Vagina (tissue), 2 donors: ENCODE results near the gene CPLX1. TPM values are rescaled to one million over a fixed set of nuclear protein-coding genes. Genes with fewer than 3 reads are reported as not detected.

Experiments
- DNase-seq, 2 donors: peaks; one replicate each; pipeline ENCODE4 v3.0.0-alpha.2; 2017; ENCODE audit errors: extremely low spot score in 2 of 2
- H3K27ac ChIP-seq: fragments of 200-600 bp; sonication (generic); one replicate; pipeline ENCODE4 v1.5.1; 2019
- H3K27me3 ChIP-seq: fragments of 200-600 bp; sonication (generic); one replicate; pipeline ENCODE4 v1.5.1; 2019
- H3K36me3 ChIP-seq, 2 donors: fragments of 200-600 bp; sonication (generic); one replicate each; pipeline ENCODE4 v1.5.1; 2017 to 2019
- H3K4me1 ChIP-seq: fragments of 200-600 bp; sonication (generic); one replicate; pipeline ENCODE4 v1.5.1; 2019
- H3K4me3 ChIP-seq, 2 donors: fragments of 200-600 bp; sonication (generic); 1 replicate in 1 of 2; 2 replicates in 1 of 2; pipeline ENCODE4 v1.5.1; 2016 to 2019
- H3K9me3 ChIP-seq: fragments of 200-600 bp; sonication (generic); one replicate; pipeline ENCODE4 v1.5.1; 2019
- POLR2A ChIP-seq, 2 donors: fragments of 450-650 bp; IDR thresholded peaks; one replicate each; pipeline ENCODE4 v1.6.1; 2017; ENCODE audit warnings: antibody characterized with exemption in 2 of 2, mild to moderate bottlenecking in 2 of 2, moderate library complexity in 2 of 2
- POLR2AphosphoS5 ChIP-seq, 2 donors: sonication (generic); formaldehyde crosslinking; IDR thresholded peaks; one replicate each; pipeline ENCODE4 v1.9.0; 2017; ENCODE audit warnings: antibody characterized with exemption in 2 of 2, mild to moderate bottlenecking in 2 of 2, low read depth in 1 of 2; ENCODE audit not compliant: insufficient read depth in 1 of 2
- intact Hi-C: fragments of 100-400 bp; cut with DNase I; formaldehyde crosslinking; loops from one replicate; pipeline ENCODE4 v1.15.1; 2023
- total RNA-seq: library from RNA; depleted of rRNA; stranded (reverse); fragments of >200 nt; gene quantifications from one replicate; pipeline ENCODE4 v1.2.3, GENCODE V29; 2016
- TF ChIP-seq, protein P1 (sequence below), 3 experiments: fragments of 450-650 bp in 2 of 3; fragments of 200-600 bp in 1 of 3; sonication (generic) in 1 of 3; IDR thresholded peaks; one replicate each; pipeline ENCODE4 v1.5.1; 2017 to 2019; ENCODE audit warnings: antibody characterized with exemption in 3 of 3, mild to moderate bottlenecking in 2 of 3, moderate library complexity in 2 of 3

Gene CPLX1
- total RNA-seq, 1 donor from 2014 or later = 0.98 TPM

DNA sequence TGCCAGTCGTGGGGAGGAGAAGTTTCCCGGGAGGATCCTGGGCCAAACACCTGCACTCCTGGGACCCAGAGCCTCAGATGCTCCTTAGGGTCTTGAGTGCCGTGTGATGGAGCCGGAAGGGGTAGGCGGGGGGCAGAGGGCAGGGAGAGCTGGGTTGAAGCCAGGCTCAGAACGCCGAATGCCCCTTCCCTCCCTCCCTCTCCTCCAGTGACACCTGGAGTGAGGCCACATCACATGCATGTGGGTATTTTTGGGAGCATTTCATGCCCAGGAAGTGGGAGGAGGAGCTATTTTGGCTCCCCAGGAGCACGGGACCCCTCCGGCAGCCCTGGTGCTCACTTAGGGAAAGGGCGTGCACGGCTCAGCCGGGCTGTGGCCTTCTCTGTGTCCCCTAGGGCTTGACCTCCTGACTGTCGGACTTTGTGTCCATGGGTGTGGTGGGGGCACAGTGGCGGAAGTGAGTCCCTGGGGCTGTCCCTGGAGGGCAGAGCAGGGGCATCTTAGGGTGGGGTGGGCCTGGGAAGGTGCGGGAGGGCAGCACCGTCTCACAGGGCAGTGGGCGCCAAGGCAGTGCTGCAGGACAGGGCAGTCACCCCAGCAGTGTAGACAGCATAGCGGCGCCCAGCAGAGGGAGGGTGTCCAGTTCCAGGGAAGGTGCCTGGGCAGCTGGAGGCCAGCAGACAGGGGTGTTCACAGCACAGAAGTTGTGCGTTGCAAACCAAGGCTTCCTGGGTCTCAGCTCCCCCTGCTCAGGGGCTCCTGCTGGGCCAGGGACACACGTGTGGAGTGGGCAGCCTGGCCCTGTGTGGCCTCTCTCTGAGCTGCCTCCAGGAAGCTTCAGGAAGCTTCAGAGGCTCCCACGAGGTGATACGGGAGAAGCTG, 4.9 kb upstream of the CPLX1 start:
- no peak overlapping the region for H3K4me3 ChIP-seq
- no peaks in the 10 kb centered on the region for H3K36me3 ChIP-seq
- no peaks in the 10 kb centered on the region for H3K9me3 ChIP-seq
- intact Hi-C loops = no loop called here
- peaks cover 5% of the 10 kb centered on the region for H3K4me1 ChIP-seq
- H3K27ac ChIP-seq = no peak overlapping the region
- H3K27me3 ChIP-seq = peaks cover 8% of the 10 kb centered on the region
- TF ChIP-seq, protein P1, sequence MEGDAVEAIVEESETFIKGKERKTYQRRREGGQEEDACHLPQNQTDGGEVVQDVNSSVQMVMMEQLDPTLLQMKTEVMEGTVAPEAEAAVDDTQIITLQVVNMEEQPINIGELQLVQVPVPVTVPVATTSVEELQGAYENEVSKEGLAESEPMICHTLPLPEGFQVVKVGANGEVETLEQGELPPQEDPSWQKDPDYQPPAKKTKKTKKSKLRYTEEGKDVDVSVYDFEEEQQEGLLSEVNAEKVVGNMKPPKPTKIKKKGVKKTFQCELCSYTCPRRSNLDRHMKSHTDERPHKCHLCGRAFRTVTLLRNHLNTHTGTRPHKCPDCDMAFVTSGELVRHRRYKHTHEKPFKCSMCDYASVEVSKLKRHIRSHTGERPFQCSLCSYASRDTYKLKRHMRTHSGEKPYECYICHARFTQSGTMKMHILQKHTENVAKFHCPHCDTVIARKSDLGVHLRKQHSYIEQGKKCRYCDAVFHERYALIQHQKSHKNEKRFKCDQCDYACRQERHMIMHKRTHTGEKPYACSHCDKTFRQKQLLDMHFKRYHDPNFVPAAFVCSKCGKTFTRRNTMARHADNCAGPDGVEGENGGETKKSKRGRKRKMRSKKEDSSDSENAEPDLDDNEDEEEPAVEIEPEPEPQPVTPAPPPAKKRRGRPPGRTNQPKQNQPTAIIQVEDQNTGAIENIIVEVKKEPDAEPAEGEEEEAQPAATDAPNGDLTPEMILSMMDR (IDR thresholded peaks at IDR 0.05) = no peak
- no peak for TF ChIP-seq POLR2AphosphoS5 (IDR thresholded peaks at IDR 0.05; ENCODE audit: insufficient read depth in 1 of 2, low read depth in 1 of 2)
- TF ChIP-seq POLR2A (IDR thresholded peaks at IDR 0.05) = no peak
- DNase-seq = no peak

DNA sequence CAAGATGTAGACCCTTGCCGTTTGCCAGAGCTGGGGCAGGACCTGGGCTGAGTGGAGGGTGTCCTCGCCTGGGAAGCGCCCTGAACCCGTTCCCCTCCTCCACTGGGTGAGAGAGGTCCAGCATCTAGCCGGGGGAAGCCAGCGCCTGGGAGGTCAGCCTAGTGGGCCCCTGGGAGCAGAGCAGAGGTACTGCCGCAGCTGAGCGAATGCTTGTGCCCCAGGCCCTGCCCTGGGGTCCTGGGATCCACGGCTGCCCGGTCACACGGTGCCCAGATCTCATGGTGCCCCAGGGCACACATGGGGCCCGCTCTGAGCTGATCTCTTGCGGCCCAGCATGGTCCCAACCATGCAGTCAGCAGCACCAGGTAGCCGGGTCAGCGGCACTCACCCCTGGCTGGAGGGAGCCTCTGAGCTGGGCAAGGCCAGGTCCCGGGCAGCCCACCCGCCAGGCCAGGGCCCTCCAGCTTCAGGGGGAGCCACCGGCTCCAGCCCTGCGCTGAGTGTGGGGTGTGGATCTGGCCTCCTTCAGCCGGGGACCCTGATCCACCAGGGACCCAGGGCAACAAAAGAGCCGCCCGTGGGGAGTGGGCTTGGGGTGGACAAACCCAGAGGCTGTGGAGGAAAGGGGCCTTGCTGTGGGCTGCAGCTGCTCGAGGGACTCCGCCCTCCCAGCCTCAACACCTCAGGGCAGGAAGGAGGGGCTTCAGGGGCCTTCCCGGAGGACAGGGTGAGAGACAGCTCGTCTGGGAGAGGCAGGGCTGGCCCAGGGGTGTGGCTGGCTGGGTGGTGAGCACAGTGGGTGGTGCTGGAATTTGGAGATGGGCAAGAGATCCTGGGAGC, 4.1 kb upstream of the CPLX1 start:
- intact Hi-C loops = no loop called here
- TF ChIP-seq POLR2A (IDR thresholded peaks at IDR 0.05) = no peak
- TF ChIP-seq POLR2AphosphoS5 (IDR thresholded peaks at IDR 0.05; ENCODE audit: insufficient read depth in 1 of 2, low read depth in 1 of 2) = no peak
- TF ChIP-seq, protein P1 (IDR thresholded peaks at IDR 0.05) = no peak
- Histone ChIP-seq H3K4me3 (no peak overlapping the region), H3K4me1 (peaks cover 13% of the 10 kb centered on the region), H3K27me3 (peaks cover 10% of the 10 kb centered on the region), H3K36me3 (no peaks in the 10 kb centered on the region), H3K9me3 (no peaks in the 10 kb centered on the region), H3K27ac (no peak overlapping the region)
- DNase-seq = no peak

GRCh38 chr4:829291-829690, 3.4 kb upstream of the CPLX1 start:
- Histone ChIP-seq H3K27me3 (peaks cover 17% of the 10 kb centered on the region), H3K36me3 (no peaks in the 10 kb centered on the region), H3K4me1 (peaks cover 13% of the 10 kb centered on the region), H3K27ac (no peak overlapping the region), H3K9me3 (no peaks in the 10 kb centered on the region), H3K4me3 (no peak overlapping the region)
- no peak for TF ChIP-seq POLR2AphosphoS5 (IDR thresholded peaks at IDR 0.05; ENCODE audit: insufficient read depth in 1 of 2, low read depth in 1 of 2)
- TF ChIP-seq, protein P1 (IDR thresholded peaks at IDR 0.05) = no peak
- no peak for TF ChIP-seq POLR2A (IDR thresholded peaks at IDR 0.05)
- DNase-seq = no peak
- intact Hi-C loops = no loop called here

DNA sequence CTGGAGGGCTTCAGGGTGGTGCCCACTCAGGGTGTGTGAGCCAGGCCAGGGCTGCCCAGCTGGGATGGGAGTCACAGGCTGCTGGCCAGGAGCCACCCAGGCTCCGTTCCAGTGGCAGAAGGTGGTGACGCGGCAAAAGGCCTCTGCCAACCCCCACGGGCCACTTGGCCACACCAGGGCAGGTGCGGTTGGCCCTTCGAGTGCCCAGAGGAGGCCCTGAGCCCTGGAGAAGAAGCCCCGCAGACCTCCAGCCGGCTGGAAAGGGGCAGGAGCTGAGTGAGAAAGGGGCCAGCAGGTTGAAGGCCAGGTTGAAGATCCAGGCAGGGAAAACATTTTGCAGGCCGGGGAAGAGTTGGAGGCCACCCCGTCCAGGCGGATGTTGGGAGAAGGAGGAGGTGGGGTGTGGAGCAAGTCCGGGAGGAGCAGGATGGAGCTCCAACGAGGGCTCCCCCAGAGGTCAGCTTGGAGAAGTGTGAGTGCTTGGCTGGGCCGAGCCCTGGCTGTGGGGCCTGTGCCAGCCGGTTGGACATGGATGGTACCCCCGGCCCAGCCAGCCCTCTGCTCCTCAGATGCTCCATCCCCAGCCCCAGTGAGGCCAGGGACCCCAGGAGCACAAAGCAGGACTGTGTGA, 2.8 kb upstream of the CPLX1 start:
- Histone ChIP-seq H3K27me3 (peaks cover 21% of the 10 kb centered on the region), H3K36me3 (no peaks in the 10 kb centered on the region), H3K27ac (no peak overlapping the region), H3K4me3 (no peak overlapping the region), H3K9me3 (no peaks in the 10 kb centered on the region), H3K4me1 (peaks cover 13% of the 10 kb centered on the region)
- TF ChIP-seq, protein P1 (IDR thresholded peaks at IDR 0.05) = no peak
- TF ChIP-seq POLR2A (IDR thresholded peaks at IDR 0.05) (no peak), POLR2AphosphoS5 (IDR thresholded peaks at IDR 0.05; ENCODE audit: insufficient read depth in 1 of 2, low read depth in 1 of 2) (no peak)
- intact Hi-C loops = no loop called here
- no peak for DNase-seq
